ENCODE results near the gene TOGARAM2.

The TOGARAM2 gene

DNA sequence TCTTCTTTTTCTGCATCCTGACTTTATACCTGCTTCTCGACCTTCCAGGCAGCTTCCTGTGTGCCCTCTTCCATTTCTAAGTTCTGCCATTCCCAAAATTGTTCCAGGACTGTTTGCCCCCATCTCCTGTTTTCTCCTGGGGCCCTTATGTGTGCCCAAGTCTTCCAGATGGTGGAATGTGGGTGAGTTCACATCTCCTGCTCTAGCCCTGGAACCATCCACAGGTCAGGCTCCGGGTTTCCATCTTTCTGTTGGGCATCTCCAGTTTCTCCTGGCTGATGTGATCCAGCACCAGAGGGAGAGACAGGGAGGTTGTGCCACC lies 25.8 kb downstream of the TOGARAM2 start:
- TF ChIP-seq CREB1 (IDR thresholded peaks at IDR 0.05; ENCODE audit: low read depth): no peak
- TF ChIP-seq, protein P1, sequence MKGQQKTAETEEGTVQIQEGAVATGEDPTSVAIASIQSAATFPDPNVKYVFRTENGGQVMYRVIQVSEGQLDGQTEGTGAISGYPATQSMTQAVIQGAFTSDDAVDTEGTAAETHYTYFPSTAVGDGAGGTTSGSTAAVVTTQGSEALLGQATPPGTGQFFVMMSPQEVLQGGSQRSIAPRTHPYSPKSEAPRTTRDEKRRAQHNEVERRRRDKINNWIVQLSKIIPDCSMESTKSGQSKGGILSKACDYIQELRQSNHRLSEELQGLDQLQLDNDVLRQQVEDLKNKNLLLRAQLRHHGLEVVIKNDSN (IDR thresholded peaks at IDR 0.05): no peak
- TF ChIP-seq TEAD4 (IDR thresholded peaks at IDR 0.05): no peak
- TF ChIP-seq ZBTB7A (IDR thresholded peaks at IDR 0.05; ENCODE audit: low read depth): no peak
- TF ChIP-seq NFIC (IDR thresholded peaks at IDR 0.05): no peak
- TF ChIP-seq FOXM1 (IDR thresholded peaks at IDR 0.05; ENCODE audit: borderline replicate concordance, low read depth): no peak
- TF ChIP-seq TCF12 (IDR thresholded peaks at IDR 0.05; ENCODE audit: low read depth): no peak
- TF ChIP-seq, protein P2, sequence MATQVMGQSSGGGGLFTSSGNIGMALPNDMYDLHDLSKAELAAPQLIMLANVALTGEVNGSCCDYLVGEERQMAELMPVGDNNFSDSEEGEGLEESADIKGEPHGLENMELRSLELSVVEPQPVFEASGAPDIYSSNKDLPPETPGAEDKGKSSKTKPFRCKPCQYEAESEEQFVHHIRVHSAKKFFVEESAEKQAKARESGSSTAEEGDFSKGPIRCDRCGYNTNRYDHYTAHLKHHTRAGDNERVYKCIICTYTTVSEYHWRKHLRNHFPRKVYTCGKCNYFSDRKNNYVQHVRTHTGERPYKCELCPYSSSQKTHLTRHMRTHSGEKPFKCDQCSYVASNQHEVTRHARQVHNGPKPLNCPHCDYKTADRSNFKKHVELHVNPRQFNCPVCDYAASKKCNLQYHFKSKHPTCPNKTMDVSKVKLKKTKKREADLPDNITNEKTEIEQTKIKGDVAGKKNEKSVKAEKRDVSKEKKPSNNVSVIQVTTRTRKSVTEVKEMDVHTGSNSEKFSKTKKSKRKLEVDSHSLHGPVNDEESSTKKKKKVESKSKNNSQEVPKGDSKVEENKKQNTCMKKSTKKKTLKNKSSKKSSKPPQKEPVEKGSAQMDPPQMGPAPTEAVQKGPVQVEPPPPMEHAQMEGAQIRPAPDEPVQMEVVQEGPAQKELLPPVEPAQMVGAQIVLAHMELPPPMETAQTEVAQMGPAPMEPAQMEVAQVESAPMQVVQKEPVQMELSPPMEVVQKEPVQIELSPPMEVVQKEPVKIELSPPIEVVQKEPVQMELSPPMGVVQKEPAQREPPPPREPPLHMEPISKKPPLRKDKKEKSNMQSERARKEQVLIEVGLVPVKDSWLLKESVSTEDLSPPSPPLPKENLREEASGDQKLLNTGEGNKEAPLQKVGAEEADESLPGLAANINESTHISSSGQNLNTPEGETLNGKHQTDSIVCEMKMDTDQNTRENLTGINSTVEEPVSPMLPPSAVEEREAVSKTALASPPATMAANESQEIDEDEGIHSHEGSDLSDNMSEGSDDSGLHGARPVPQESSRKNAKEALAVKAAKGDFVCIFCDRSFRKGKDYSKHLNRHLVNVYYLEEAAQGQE (IDR thresholded peaks at IDR 0.05; ENCODE audit: low read depth): no peak
- TF ChIP-seq YY1 (IDR thresholded peaks at IDR 0.05; ENCODE audit: low read depth): no peak
- TF ChIP-seq CEBPB (IDR thresholded peaks at IDR 0.05): no peak

DNA sequence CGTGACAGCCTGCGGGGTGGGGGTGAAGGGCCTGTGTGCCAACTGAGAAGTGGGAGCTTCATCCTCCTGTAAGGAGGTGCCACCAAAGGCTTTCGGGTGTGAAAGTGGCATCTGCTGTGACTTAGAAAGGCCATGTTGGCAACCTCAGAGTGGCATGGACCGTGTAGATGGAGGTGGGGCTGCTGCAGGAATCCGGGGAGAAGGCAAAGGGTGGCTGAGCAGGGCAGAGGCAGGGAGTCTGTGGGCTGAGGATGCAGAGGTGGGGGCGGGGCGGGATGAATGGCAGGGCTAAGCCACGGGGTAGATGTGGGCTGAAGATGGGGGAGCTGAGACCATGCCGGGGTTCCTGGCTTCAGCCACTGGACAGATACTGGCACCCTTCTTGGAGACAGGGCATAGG lies 28.2 kb downstream of the TOGARAM2 start:
- no peak for TF ChIP-seq RAD21 (IDR thresholded peaks at IDR 0.05; ENCODE audit: low read depth)
- TF ChIP-seq FOXM1 (IDR thresholded peaks at IDR 0.05; ENCODE audit: borderline replicate concordance, low read depth): no peak
- TF ChIP-seq CREB1 (IDR thresholded peaks at IDR 0.05; ENCODE audit: low read depth): no peak
- no peak for TF ChIP-seq TCF12 (IDR thresholded peaks at IDR 0.05; ENCODE audit: low read depth)
- TF ChIP-seq, protein P2 (IDR thresholded peaks at IDR 0.05; ENCODE audit: low read depth): no peak
- no peak for TF ChIP-seq EGR1 (IDR thresholded peaks at IDR 0.05)
- TF ChIP-seq CEBPB (IDR thresholded peaks at IDR 0.05): no peak
- TF ChIP-seq, protein P3, sequence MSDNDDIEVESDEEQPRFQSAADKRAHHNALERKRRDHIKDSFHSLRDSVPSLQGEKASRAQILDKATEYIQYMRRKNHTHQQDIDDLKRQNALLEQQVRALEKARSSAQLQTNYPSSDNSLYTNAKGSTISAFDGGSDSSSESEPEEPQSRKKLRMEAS (IDR thresholded peaks at IDR 0.05): no peak
- TF ChIP-seq TAF1 (IDR thresholded peaks at IDR 0.05; ENCODE audit: low read depth): no peak
- no peak for TF ChIP-seq EP300 (IDR thresholded peaks at IDR 0.05; ENCODE audit: borderline replicate concordance)
- no peak for TF ChIP-seq TEAD4 (IDR thresholded peaks at IDR 0.05)
- TF ChIP-seq ZBTB7A (IDR thresholded peaks at IDR 0.05; ENCODE audit: low read depth): no peak
- TF ChIP-seq, protein P1 (IDR thresholded peaks at IDR 0.05): no peak
- no peak for TF ChIP-seq YY1 (IDR thresholded peaks at IDR 0.05; ENCODE audit: low read depth)
- TF ChIP-seq NFIC (IDR thresholded peaks at IDR 0.05): no peak

DNA sequence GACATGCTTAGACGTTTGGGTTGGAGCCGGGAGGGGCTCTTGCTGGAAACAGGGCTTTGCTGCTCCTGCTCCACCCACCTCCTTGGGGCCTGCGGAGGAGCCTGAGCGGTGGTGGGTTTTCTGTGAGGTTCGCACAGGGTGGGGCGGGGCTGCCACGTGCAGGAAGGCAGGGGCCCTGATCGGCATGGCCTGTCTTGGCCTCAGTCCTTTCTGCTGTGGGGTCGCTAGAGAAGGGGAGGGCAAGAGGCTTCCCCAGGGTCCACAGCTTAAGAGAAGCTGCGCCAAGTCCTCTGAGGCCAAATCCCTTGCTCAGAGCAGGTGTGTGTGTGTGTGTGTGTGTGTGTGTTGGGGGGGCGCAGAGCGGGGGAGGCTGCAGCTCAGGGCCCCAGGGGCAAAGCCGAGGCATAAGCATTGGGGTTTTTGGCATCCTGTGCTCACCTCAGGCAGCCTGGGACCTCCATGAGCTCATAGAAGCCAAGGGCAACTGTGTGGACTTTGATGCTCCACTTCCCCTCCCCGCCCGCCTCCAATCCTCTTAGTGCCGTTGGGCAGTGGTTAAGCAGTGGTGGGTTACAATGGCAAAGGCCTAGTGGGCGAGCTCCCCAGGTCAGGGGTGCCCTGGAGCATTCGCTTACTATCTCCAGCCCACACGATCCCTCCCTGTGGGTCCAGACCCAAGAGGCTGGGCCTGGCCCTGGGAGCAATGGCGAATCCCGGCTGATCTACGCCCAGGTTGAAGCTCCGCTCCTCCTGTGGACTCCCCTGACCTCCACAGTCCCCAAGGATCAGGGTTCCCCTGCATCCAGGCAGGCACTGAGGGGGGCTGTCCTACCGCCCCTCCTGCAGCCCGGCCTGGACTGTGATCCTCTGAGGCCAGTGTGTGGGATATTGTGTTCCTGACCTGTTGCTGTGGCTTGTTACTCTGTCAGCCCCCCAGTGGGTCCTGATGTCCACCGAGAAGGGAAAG lies 28.9 kb downstream of the TOGARAM2 start:
- TF ChIP-seq CEBPB (IDR thresholded peaks at IDR 0.05) (no peak), EGR1 (IDR thresholded peaks at IDR 0.05) (no peak), NFIC (IDR thresholded peaks at IDR 0.05) (no peak), TEAD4 (IDR thresholded peaks at IDR 0.05) (no peak), TAF1 (IDR thresholded peaks at IDR 0.05; ENCODE audit: low read depth) (no peak)
- TF ChIP-seq, protein P1 (IDR thresholded peaks at IDR 0.05): no peak
- TF ChIP-seq, protein P2 (IDR thresholded peaks at IDR 0.05; ENCODE audit: low read depth): no peak

DNA sequence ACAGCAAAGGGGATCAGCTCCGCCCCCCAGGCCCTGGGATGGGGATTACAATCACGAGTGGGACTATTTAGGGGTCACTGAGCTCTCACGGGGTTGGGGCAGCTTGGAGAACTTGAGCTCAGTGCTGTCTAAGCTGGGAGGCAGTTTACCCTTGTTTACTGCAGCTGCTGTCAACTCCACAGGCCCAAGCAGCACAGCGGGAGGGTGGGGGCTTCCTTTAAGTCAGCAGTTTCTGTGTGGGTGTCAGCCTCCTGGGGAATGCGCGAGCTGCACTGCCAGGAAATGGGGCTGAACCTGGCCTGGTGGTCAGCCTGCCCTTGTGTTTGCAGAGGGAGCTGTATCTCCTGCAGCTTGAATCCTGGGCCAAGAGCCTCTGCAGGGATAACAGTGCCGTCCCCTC lies 29.8 kb downstream of the TOGARAM2 start:
- TF ChIP-seq EGR1 (IDR thresholded peaks at IDR 0.05): 0 out of 2 replicates have a peak, but pooled peaks have one; percentile 31
- no peak for TF ChIP-seq ZBTB7A (IDR thresholded peaks at IDR 0.05; ENCODE audit: low read depth)
